Neural progenitor cell (in vitro differentiated cells): Measurements from ENCODE around the gene LKAAEAR1. TPM values are rescaled to one million over a fixed set of nuclear protein-coding genes. Genes with fewer than 3 reads are reported as not detected.

Experiments
- DNase-seq: peaks from one replicate; pipeline ENCODE4 v3.0.0-alpha.2; 2016; ENCODE audit warnings: low spot score
- H2AFZ ChIP-seq: fragments of 200-600 bp; sonication (generic); replicated peaks from 2 replicates; pipeline ENCODE4 v1.6.1; 2016; ENCODE audit warnings: antibody characterized with exemption
- H3F3A ChIP-seq: fragments of 200-600 bp; sonication (generic); 2 replicates; pipeline ENCODE4 v1.6.1; 2016; ENCODE audit warnings: antibody characterized with exemption, low read depth
- H3K27ac ChIP-seq: fragments of 200-600 bp; sonication (generic); 2 replicates; pipeline ENCODE4 v1.5.1; 2016; ENCODE audit warnings: mild to moderate bottlenecking
- H3K27me3 ChIP-seq: fragments of 200-600 bp; sonication (generic); 2 replicates; pipeline ENCODE4 v1.6.1; 2016; ENCODE audit warnings: mild to moderate bottlenecking, moderate library complexity
- H3K36me3 ChIP-seq: fragments of 200-600 bp; sonication (generic); 2 replicates; pipeline ENCODE4 v1.5.1; 2016
- H3K4me1 ChIP-seq: fragments of 200-600 bp; sonication (generic); 2 replicates; pipeline ENCODE4 v1.6.1; 2016; ENCODE audit warnings: mixed run types
- H3K4me2 ChIP-seq: fragments of 200-600 bp; sonication (generic); 2 replicates; pipeline ENCODE4 v1.6.1; 2016
- H3K4me3 ChIP-seq: fragments of 200-600 bp; sonication (generic); 2 replicates; pipeline ENCODE4 v1.5.1; 2016
- H3K79me2 ChIP-seq: fragments of 200-600 bp; sonication (generic); 2 replicates; pipeline ENCODE4 v1.6.1; 2016; ENCODE audit warnings: low read depth
- H3K9ac ChIP-seq: fragments of 200-600 bp; sonication (generic); 2 replicates; pipeline ENCODE4 v1.6.1; 2016
- H3K9me3 ChIP-seq: fragments of 200-600 bp; sonication (generic); 2 replicates; pipeline ENCODE4 v1.5.1; 2016; ENCODE audit warnings: low read depth
- H4K20me1 ChIP-seq: fragments of 200-600 bp; sonication (generic); 2 replicates; pipeline ENCODE4 v1.6.1; 2016; ENCODE audit warnings: low read depth
- H3K27ac Mint-ChIP-seq: 3 replicates; pipeline ENCODE4 v1.8.0; 2021; ENCODE audit warnings: mixed read lengths
- H3K27me3 Mint-ChIP-seq: 2 replicates; pipeline ENCODE4 v1.8.0; 2022; ENCODE audit warnings: low read depth, mild to moderate bottlenecking, inconsistent platforms, moderate library complexity, mixed read lengths; ENCODE audit not compliant: insufficient read depth
- H3K36me3 Mint-ChIP-seq: 3 replicates; pipeline ENCODE4 v1.8.0; 2021; ENCODE audit warnings: mixed read lengths
- H3K4me1 Mint-ChIP-seq: 3 replicates; pipeline ENCODE4 v1.8.0; 2021; ENCODE audit warnings: mixed read lengths
- H3K4me3 Mint-ChIP-seq: 3 replicates; pipeline ENCODE4 v1.8.0; 2021; ENCODE audit warnings: mild to moderate bottlenecking, moderate library complexity, mixed read lengths
- H3K9me3 Mint-ChIP-seq: 3 replicates; pipeline ENCODE4 v1.8.0; 2020; ENCODE audit warnings: mixed read lengths
- EZH2 ChIP-seq: fragments of 200-600 bp; sonication (generic); IDR thresholded peaks from 2 replicates; pipeline ENCODE4 v1.6.1; 2017; ENCODE audit warnings: antibody characterized with exemption, mild to moderate bottlenecking, moderate library complexity
- EZH2phosphoT487 ChIP-seq: fragments of 200-600 bp; sonication (generic); IDR thresholded peaks from 2 replicates; pipeline ENCODE4 v1.6.1; 2017; ENCODE audit warnings: antibody characterized with exemption
- total RNA-seq: library from RNA; depleted of rRNA; stranded (reverse); fragments of >200 nt; gene quantifications from 2 replicates; pipeline ENCODE4 v1.2.3, GENCODE V29; 2015; ENCODE audit warnings: low replicate concordance
- TF ChIP-seq, protein P1 (sequence below): fragments of 200-600 bp; sonication (generic); IDR thresholded peaks from 2 replicates; pipeline ENCODE4 v1.5.1; 2017; ENCODE audit warnings: antibody characterized with exemption, mild to moderate bottlenecking

LKAAEAR1 gene
- total RNA-seq, 1 donor from 2014 or later: not detected

- Mint-ChIP-seq H3K36me3 (no peaks in the 10 kb centered on the region), H3K9me3 (peaks cover under 1% of the 10 kb centered on the region), H3K27ac (no peak overlapping the region), H3K27me3 (peaks cover 28% of the 10 kb centered on the region), H3K4me3 (peak overlapping the region; percentile 76), H3K4me1 (peaks cover 15% of the 10 kb centered on the region)
- Histone ChIP-seq H3K27me3 (peaks cover 45% of the 10 kb centered on the region), H3K27ac (no peak overlapping the region), H3K4me3 (peak overlapping the region; percentile 70), H3K4me1 (peaks cover 4% of the 10 kb centered on the region), H3F3A (no peaks in the 10 kb centered on the region), H3K36me3 (no peaks in the 10 kb centered on the region), H3K9ac (no peak overlapping the region), H4K20me1 (peaks cover 9% of the 10 kb centered on the region), H3K9me3 (no peaks in the 10 kb centered on the region), H2AFZ (peak overlapping the region; percentile 85), H3K79me2 (no peaks in the 10 kb centered on the region), H3K4me2 (peak overlapping the region; percentile 91)
- DNase-seq: peak; percentile 86
- TF ChIP-seq EZH2: no peak
- TF ChIP-seq, protein P1, sequence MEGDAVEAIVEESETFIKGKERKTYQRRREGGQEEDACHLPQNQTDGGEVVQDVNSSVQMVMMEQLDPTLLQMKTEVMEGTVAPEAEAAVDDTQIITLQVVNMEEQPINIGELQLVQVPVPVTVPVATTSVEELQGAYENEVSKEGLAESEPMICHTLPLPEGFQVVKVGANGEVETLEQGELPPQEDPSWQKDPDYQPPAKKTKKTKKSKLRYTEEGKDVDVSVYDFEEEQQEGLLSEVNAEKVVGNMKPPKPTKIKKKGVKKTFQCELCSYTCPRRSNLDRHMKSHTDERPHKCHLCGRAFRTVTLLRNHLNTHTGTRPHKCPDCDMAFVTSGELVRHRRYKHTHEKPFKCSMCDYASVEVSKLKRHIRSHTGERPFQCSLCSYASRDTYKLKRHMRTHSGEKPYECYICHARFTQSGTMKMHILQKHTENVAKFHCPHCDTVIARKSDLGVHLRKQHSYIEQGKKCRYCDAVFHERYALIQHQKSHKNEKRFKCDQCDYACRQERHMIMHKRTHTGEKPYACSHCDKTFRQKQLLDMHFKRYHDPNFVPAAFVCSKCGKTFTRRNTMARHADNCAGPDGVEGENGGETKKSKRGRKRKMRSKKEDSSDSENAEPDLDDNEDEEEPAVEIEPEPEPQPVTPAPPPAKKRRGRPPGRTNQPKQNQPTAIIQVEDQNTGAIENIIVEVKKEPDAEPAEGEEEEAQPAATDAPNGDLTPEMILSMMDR: peak; percentile 91
These were observed 17.8 kb upstream of the LKAAEAR1 start for GRCh38 chr20:64101731-64102621.

DNA sequence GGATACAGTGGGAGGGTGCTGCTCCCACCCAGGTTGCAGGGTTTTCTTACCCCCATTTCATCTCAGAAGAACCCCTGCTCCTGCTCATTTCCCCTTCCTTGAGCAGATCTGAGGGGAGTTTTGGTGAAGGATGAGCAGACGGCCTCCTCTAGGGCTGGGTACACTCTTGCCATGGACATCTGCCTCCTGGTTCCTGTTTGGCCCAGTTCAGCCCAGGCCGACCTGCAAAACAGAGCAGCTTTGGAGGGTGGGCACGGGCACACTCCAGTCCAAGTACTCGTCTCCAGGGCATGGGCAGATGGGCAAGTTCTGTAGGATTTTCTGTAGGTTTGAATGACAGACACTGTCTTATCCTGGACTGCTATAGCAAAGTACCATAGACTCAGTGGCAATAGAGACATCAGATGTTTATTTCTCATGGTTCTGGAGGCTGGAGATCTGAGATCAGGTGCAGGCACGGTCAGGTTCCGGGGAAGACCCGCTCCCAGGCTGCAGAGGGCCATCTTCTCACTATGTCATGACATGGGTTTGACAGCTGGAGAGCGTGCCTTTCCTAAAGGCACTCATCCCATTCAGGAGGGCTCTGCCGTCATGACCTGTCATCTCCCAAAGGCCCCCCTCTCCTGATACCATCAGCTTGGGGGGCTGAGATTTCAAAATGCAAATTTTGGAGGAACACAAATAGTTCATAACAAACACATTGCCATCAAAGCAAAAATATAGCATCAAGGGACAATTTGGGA, 16.9 kb upstream of the LKAAEAR1 start:
- H4K20me1 ChIP-seq: peaks cover 9% of the 10 kb centered on the region
- Mint-ChIP-seq H3K4me3 (peak overlapping the region; percentile 76), H3K4me1 (peaks cover 13% of the 10 kb centered on the region), H3K9me3 (peaks cover 3% of the 10 kb centered on the region), H3K36me3 (peaks cover 3% of the 10 kb centered on the region), H3K27ac (no peak overlapping the region), H3K27me3 (peaks cover 26% of the 10 kb centered on the region)
- H3K27me3 ChIP-seq: peaks cover 45% of the 10 kb centered on the region
- no peak overlapping the region for H2AFZ ChIP-seq
- no peak overlapping the region for H3K4me3 ChIP-seq
- no peaks in the 10 kb centered on the region for H3F3A ChIP-seq
- no peak overlapping the region for H3K4me2 ChIP-seq
- no peak overlapping the region for H3K9ac ChIP-seq
- H3K79me2 ChIP-seq: no peaks in the 10 kb centered on the region
- peaks cover 4% of the 10 kb centered on the region for H3K4me1 ChIP-seq
- TF ChIP-seq EZH2 (no peak), EZH2phosphoT487 (no peak)
- TF ChIP-seq, protein P1: no peak
- no peaks in the 10 kb centered on the region for H3K36me3 ChIP-seq
- H3K27ac ChIP-seq: no peak overlapping the region
- DNase-seq: no peak
- no peaks in the 10 kb centered on the region for H3K9me3 ChIP-seq

DNA sequence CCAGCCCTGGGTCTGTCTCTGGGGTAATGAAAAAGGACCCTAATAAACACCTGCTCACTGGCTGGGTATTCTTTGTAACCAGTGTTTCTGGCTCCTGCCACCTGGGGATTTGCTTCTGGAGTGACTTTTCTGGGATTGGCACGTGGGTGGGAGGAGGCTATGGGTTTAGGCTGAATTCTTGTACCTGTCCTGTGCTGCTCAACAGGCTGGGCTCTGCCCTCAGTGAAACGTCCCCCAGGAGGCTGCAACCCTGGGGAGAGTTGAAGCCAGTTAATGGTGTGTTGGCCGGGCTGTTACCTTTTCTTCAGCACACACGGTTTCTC, 16.3 kb upstream of the LKAAEAR1 start:
- Histone ChIP-seq H3K27me3 (peaks cover 45% of the 10 kb centered on the region), H4K20me1 (peaks cover 9% of the 10 kb centered on the region), H3K27ac (no peak overlapping the region), H2AFZ (no peak overlapping the region), H3K4me2 (no peak overlapping the region), H3K9me3 (no peaks in the 10 kb centered on the region), H3K9ac (no peak overlapping the region), H3K79me2 (no peaks in the 10 kb centered on the region), H3K36me3 (no peaks in the 10 kb centered on the region), H3K4me1 (peaks cover 4% of the 10 kb centered on the region), H3F3A (no peaks in the 10 kb centered on the region), H3K4me3 (no peak overlapping the region)
- Mint-ChIP-seq H3K4me1 (peaks cover 13% of the 10 kb centered on the region), H3K4me3 (no peak overlapping the region), H3K27ac (no peak overlapping the region), H3K36me3 (peaks cover 3% of the 10 kb centered on the region), H3K9me3 (peaks cover 3% of the 10 kb centered on the region), H3K27me3 (peaks cover 29% of the 10 kb centered on the region)
- no peak for DNase-seq
- no peak for TF ChIP-seq EZH2phosphoT487
